ENCODE results near the gene SLC7A4. TPM values are rescaled to one million over a fixed set of nuclear protein-coding genes. Genes with fewer than 3 reads are reported as not detected.

SLC7A4 gene
- total RNA-seq, 1 donor from 2014 or later, result 0.51 TPM

DNA sequence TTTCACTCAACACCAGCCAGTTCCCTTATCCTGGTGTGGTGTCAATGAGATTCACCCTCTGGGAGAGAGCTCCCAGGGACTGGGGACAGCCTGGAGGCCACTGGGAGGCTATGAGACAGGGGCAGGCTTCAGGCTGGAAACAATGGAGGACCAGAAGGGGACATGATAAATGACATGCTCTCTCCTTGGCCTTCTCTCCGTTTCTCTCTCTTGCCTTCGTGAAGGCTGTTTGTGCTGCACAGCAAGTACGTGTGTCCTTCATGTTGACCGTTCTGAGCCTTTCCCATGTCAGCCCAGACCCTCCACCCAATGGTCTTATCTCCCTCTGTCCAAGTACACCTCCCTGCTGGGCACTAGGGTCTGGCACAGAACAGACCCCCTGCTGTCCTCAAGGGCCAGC is 51.8 kb downstream of the SLC7A4 start:
- ATAC-seq (no peak), DNase-seq (ENCODE audit: missing footprints) (no peak)
- intact Hi-C loops (cut with DNase I), result no loop called here

DNA sequence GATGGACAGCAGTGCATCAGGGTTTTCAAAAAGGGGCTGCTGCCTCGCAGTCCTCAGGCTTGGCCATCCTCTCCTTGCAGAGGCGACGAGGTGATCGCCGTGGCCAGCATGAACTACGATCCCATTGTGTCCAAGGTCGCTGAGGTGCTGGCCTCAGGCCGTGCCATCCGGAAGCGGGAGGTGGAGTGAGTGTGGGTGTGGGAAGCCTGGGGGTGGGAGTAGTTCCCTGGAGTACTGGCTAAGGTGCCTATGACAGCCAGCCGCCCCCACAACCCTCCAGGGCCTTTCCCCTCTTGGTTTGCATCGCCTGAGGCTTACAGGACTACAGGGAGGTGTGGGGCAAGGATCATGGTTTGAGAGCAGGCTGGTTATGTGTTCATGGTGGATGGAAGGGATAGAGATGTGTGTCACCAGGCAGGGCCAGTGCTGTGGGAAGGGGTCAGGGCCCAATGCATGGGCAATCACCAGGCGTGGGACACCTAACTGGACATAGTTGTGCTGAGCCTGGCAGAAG is 52.4 kb downstream of the SLC7A4 start:
- no peak for DNase-seq (ENCODE audit: missing footprints)
- intact Hi-C loops (cut with DNase I), result no loop called here
- ATAC-seq, result no peak

DNA sequence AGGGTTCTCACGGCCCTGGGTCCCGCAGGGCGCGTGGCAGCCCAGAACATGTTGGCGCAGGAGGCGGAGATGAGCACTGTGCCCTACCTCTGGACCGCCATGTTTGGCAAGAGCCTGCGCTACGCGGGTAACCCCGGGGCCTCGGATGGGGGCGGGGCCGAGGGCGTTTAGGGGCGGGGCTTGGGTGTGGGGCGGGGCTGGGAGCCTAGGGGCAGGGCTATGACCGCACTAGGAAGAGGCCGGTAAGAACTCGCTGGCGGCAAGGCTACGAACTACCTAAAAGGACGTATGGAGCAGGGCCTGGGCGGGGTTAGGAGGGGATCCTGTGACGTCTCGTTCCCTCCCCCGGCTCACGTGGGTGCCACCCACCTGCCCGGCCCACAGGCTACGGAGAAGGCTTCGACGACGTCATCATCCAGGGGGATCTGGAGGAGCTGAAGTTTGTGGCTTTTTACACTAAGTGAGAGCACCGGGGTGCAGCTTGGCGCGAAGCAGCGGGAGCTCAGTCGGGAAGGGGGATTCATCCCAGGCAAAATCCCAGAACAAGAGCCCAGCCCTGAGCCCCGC is 53.0 kb downstream of the SLC7A4 start:
- intact Hi-C loops (cut with DNase I), result no loop called here
- ATAC-seq (peak; percentile 17), DNase-seq (ENCODE audit: missing footprints) (no peak)

Small RNA genes within 50 kb of the gene (microRNA-seq; reads per million reads assigned to microRNA genes)
- gene MIR649, result not detected

Other genes with a start within 250 kb of the SLC7A4 start
- 46.0 TPM for gene PI4KA, start 173.8 kb downstream of the SLC7A4 start, total RNA-seq
- gene SNAP29, start 173.6 kb downstream of the SLC7A4 start, total RNA-seq, result 22.8 TPM
- 52.6 TPM for gene CRKL, start 115.2 kb downstream of the SLC7A4 start, total RNA-seq
- gene AIFM3, start 65.3 kb downstream of the SLC7A4 start, total RNA-seq, result 0.65 TPM
- 24.3 TPM for gene LZTR1, start 50.3 kb downstream of the SLC7A4 start, total RNA-seq
- 17.0 TPM for gene THAP7, start 30.4 kb downstream of the SLC7A4 start, total RNA-seq
- 2.8 TPM for gene P2RX6, start 17.4 kb downstream of the SLC7A4 start, total RNA-seq
- not detected for gene LRRC74B, start 13.4 kb upstream of the SLC7A4 start, total RNA-seq